Esophagus mucosa (tissue), 1 donor: ENCODE measurements around the gene TCEA3. TPM values are rescaled to one million over a fixed set of nuclear protein-coding genes. Genes with fewer than 3 reads are reported as not detected.

Source experiments
- ATAC-seq: fragments of 200-7000 bp; cut with Tn5 transposase; one replicate; pipeline ENCODE4 v1.9.1; 2020
- total RNA-seq: library from RNA; stranded (reverse); gene quantifications from one replicate; pipeline ENCODE4 v1.2.4, GENCODE V29; 2023
- donor health status: DM: yes; HTN: yes; CAD: no.

The TCEA3 gene
- total RNA-seq, 1 donor from 2014 or later: 25.6 TPM

GRCh38 chr1:23446661-23447310 is 22.2 kb upstream of the TCEA3 start:
- ATAC-seq: peak; percentile 71

- no peak for ATAC-seq
Observed at GRCh38 chr1:23444596-23445390, 20.2 kb upstream of the TCEA3 start.

- ATAC-seq: peak; percentile 83
Observed at GRCh38 chr1:23444104-23444533, 19.6 kb upstream of the TCEA3 start.

- no peak for ATAC-seq
Observed at GRCh38 chr1:23442751-23443150, 18.2 kb upstream of the TCEA3 start.

GRCh38 chr1:23441446-23442148 is 17.0 kb upstream of the TCEA3 start:
- ATAC-seq: no peak

- ATAC-seq: no peak
Observed at GRCh38 chr1:23438545-23438944, 14.0 kb upstream of the TCEA3 start.

GRCh38 chr1:23437355-23437664 is 12.8 kb upstream of the TCEA3 start:
- ATAC-seq: no peak

GRCh38 chr1:23436520-23437354 is 12.2 kb upstream of the TCEA3 start:
- ATAC-seq: peak; percentile 14

- peak; percentile 57 for ATAC-seq
Observed at GRCh38 chr1:23434260-23434775, 9.8 kb upstream of the TCEA3 start.

GRCh38 chr1:23433122-23433521 is 8.6 kb upstream of the TCEA3 start:
- ATAC-seq: no peak

- no peak for ATAC-seq
Observed at GRCh38 chr1:23431431-23431830, 6.9 kb upstream of the TCEA3 start.

GRCh38 chr1:23430803-23431202 is 6.3 kb upstream of the TCEA3 start:
- no peak for ATAC-seq

GRCh38 chr1:23428136-23428905 is 3.8 kb upstream of the TCEA3 start:
- ATAC-seq: no peak

- ATAC-seq: no peak
Observed at GRCh38 chr1:23427550-23427949, 3.0 kb upstream of the TCEA3 start.

- no peak for ATAC-seq
Observed at GRCh38 chr1:23426828-23427227, 2.3 kb upstream of the TCEA3 start.

GRCh38 chr1:23425193-23425494 is 596 bp upstream of the TCEA3 start:
- no peak for ATAC-seq

GRCh38 chr1:23423415-23424292 is 894 bp downstream of the TCEA3 start:
- ATAC-seq: peak; percentile 55

- no peak for ATAC-seq
Observed at GRCh38 chr1:23422941-23423340, 1.6 kb downstream of the TCEA3 start.

- ATAC-seq: peak; percentile 32
Observed at GRCh38 chr1:23422241-23422877, 2.2 kb downstream of the TCEA3 start.

- ATAC-seq: peak; percentile 37
Observed at GRCh38 chr1:23421753-23422240, 2.8 kb downstream of the TCEA3 start.
